Occipital lobe (tissue), 2 donors: ENCODE data around the gene DNASE2B. TPM values are rescaled to one million over a fixed set of nuclear protein-coding genes. Genes with fewer than 3 reads are reported as not detected.

ENCODE experiments used
- DNase-seq: peaks from one replicate; lab custom pipeline; 2025; lab: John Stamatoyannopoulos, UW
- total RNA-seq: library from RNA; depleted of rRNA; stranded (reverse); fragments of >200 nt; gene quantifications from one replicate; pipeline ENCODE4 v1.2.3, GENCODE V29; 2014

DNASE2B gene
- total RNA-seq, 1 donor from 2014 or later = 0.16 TPM

DNA sequence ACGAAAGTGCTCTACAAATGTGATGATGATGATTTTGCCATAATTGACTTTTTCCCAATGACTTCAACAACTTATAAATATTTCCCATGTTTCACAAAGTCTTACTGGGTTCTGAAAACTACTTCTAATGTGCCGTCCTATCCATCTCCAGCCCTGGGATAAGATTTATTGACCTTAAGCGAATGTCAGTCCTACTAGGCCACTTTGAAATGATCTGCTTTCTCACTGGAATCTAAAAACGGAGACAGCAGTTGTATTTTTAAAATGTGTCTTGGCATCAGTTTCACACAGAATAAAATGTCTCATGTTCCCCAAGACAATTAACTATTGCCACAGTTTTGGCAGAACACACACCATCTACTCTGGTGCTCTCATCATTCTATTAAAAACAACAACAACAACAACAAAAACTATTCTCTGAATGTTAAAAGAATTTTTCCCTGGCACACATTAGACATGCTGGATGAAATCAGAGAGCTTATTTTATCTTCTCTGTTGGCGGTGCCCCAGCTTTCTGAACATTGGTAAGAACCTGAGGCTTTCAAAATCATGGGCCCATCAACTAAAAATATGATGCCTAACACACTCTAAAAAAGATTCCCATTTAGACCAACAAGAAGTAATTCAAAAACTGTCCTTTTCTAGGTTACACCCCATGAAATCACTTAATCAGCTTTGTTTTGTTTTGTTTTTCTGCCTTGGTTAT, 23.1 kb upstream of the DNASE2B start:
- no peak for DNase-seq

DNA sequence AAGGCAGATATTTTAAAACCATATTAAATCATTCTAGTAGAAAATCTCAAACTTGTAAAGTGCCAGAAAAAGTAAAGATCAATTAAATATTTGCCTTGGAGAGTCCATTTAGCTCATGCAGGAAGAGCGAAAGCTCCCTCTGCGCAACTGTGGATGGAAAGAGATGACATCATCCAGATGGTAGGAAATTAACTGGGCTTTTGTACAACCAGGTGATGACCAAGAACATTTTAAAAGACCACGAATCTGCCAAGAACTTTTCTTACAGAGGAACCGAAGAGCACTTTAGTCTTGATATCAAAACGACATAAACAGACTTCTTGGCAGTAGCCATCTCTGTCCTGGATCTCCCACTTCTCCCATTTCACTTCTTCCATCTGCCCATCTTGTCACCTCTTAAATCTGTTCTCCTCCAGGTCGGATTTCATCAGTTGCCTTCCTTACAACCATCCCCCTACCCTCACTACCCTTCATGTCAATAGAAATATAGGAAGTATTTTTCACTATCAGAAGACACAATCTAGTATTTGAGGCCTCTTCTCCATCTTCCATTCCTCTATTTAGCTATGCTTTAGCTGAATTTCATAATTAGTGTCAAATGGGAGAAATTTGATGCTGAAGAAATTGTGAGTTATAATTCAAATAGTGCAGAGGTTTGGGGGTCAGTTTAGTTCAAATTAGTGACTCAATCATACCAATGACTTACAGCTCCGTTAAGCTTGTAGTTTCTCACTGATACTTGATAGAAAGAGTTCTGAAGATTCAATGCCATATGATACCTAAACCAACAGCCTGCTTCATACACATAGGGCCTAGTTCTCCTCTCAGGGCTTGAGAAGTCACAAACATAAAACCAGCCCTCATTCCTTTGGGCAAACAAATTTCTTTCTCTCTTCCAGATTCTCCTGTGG, 22.0 kb upstream of the DNASE2B start:
- DNase-seq = no peak

DNA sequence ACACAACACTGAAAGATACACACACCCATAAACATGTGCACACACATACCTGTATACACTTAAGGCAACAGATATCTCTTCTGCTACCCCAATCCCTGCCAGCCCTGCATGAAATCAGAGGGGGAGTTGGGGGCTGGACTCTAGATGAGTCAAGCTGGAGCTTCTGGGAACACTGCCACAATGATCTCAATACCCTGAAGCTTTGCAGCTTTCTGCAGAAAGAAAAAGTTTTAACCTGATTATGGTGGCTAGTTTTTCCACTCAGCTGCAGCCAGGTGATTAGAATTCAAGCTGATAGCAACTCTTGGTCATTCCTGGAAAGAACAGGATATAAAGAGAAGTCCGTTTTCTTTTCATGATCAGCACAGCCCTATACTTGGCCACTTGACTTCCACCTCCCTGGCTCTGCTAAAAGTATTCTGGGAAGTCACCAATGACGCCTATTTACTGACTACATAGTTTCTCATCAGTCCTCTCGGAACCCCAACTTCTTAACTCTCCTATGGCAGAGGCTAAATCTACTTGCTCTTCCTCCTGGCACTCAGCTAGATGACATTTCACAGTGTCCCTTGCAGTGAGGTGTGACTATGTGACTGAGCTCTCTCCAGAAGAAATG, 20.7 kb upstream of the DNASE2B start:
- peak; percentile 28 for DNase-seq

DNA sequence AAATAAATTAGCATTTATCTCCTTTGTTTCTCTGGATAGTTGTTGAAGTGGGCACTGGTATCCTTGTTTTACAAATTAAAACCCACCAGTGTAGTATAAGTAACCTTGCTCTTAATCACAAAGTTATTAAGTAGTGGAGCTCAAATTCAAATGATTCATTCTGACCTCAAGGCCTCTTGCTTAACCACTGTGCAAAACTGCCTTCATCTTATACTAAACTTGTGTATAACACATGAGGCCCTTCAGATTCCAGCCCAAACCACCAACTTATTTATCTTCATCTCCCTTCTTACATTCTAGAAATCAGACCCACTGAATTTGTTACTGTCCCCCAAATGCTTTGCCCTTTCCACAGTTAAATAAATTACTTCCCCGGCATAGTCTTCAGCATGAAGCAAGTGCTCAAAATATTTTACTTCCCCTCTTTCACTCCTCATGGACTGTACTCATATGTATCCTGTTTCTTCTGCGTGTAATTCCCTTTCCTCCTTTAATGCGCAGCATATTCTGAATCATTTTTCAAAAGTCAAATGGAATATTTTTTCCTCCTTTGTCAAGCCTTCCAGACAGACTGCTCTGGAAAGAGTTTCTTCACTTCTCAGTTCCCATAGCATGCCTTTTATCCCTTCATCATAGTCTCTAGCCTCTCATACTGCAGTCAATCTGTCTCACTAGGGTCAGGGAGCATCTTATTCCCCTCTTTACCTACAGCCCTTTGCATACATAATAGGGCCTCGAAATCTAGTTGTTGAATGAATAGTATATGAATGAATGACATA, 19.0 kb upstream of the DNASE2B start:
- no peak for DNase-seq

DNA sequence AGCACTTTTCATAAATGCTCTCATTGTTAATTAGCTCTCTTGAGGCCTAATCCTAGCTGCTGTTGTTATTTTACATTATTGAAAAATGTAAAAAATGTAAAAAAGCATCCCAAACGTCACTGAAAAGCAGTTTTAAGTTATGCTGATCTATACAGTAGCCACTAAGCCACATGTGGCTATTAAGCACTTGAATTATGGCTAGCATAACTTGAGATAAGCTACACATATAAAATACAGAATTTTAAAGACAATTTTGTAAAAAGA, 18.4 kb upstream of the DNASE2B start:
- DNase-seq = no peak

DNA sequence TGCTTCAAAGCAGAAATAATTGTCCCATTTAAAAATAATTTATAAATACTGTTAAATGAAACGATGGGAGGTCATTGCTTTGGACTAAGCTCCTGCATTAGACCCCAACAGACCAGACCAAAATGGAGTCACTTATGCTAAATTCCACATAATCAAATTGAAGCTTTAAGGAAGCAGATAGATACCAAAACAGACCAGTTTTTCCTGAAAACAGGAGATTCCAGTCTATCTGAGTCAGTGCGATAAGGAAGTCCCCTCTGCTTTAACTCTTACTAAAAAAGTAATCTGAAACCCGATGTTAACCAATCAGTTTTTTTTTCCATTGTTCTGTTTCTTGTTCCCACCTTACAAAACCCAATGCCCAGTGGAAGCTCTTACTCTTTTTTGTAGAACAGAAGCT, 16.2 kb upstream of the DNASE2B start:
- no peak for DNase-seq

DNA sequence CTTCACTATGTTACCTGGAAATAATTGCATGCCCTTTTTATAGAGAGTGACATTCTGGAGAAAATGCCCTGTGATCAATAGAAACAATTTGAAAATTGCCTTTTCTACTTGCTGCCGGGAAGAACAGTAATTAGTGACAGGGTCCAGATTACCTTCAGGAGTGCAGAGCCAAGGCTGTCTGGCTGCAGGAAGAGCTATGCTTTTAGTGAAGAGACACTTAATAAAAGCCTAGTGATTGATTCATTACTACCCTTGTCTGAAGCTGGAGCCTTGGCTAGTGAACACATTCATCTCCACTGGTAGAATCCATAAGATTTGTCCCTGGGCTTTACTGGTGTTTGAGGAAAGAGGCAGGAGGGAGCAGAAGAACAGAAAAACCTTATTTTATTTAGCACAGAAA, 12.9 kb upstream of the DNASE2B start:
- DNase-seq = no peak

DNA sequence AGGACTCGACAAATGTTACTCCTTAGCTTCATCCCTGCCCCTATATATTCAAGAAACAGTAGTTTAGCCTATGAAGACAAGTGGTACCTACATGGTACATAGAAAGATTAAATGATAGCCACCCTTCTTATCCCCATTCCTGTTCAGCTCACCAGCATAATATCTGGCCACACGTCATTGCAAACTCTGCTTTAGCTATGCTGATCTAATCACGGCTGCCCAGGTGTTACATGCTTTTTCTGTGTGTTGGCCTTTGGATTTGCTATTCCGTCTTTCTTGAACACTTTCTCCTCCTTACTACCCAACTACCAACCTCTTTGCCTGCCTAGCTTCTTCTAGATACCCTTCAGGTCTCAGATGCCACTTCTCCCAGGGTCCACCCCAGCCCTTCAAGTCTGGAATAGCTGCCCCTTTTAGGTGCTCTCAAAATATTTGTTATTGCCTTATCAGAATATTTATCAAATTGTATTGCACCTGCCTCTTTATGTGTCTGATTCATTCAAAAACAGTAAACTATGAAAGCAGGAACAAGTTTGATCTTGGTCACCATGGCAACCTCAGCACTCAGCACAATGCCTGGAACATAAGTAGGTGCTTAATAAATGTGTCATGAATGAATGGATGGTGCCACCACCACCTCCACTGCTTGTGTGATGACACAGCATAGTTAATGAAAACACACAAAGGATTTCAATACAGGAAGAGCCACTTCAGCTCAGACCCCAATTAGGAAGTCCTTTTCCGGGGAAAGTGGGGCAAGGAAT, 11.4 kb upstream of the DNASE2B start:
- DNase-seq = no peak

DNA sequence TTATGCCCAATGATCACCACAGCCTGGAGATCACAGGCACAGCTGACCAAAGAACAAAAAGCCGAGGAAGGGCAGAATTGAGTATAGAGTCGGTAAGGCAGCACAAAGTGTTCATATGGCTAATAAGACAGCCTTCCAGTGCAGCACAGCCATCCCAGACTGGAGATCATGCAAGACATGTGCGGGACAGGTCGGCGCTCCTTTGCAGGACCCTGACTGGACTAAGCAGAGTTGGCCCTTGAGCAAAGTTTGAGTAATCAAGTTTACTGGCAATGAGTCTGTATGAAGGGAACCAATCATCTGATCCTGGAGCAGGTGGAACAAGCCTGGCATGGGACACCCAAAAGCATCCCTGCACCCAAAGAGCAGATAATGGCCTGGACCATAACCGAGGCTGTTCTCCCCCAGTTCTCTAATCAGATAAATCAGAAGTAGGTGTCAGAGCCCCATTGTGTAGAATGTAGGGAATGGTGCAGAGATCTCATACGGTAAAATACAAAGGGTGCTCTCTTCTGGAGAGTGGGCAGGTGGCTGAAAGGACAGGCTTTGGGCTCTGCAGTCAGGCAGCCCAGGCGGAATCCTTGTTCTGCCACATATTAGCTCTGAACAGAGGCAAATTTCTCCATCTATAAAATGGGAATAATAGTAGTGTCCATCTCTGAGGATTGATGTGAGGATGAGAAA, 10.7 kb upstream of the DNASE2B start:
- no peak for DNase-seq

DNA sequence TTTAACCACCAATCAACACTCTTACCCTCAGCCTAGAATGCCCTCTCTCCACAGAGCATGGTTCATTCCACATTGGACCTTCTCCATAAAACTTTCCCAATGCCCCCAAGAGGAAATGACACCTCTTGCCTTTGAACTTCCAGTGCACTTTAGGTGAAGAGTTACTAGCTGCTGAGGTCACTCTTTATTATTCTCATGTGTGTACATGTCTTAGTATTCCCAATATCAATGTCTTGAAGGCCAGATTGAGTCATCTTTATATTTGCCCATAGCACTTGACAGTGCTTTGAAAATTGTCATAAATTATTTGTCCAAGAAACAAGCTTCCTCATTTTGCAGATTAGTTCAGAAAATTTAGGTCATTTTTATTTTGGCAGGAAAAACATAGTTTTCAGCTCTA, 8.1 kb upstream of the DNASE2B start:
- DNase-seq = no peak

DNA sequence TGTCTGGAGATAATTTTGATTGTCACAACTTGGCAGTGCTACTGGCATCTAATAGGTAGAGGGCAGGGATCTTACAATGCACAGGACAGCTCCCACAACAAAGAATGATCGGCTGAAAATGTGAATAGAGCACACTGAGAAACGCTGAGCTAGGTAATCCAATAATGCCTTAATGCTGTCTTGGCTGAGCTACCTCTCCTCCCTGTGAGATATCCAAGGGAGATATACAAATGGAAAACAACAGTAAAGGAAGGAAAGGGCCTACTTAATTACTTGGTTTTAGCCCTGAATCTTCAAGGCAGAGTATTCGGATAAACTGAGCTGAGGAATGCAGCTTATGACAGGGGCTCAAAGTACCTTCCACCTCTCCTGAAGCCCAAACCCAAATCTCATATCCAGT, 2.9 kb downstream of the DNASE2B start:
- no peak for DNase-seq

DNA sequence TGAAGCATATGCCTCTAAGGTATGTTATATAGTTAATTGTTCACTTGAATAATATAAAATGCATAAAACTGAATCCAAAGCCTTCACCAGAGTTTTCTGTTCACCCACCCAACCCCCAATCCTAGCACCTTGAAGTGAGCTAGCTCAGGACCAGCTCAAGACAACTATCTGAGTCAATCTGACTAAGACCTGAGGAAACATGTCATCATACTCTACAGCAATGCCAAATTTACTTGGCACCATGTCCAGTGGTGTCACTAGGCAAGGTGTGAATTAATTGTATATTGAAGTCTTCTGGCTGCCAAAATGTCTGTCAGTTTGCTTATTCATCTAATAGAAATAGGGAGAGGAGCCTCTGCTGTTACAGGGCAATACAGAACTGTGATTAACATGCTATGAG, 3.8 kb downstream of the DNASE2B start:
- no peak for DNase-seq

DNA sequence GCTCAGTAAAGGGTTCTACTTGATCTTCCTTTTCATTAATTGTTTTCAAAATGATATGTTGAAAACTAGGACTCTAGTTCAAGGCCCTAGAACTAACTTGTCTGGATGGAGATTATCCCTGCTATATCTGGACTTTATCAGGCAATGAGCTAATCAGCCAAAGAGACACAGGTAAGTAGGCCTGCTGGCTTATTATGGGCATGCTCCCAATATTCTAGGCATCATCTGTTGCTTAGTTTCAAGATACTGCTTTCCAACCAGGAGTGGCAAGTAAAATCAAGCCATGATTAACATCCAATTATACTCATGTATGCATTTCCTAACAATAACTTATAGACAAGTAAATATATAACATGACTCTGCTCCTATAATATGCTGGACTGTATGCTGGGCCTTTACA, 4.2 kb downstream of the DNASE2B start:
- no peak for DNase-seq

DNA sequence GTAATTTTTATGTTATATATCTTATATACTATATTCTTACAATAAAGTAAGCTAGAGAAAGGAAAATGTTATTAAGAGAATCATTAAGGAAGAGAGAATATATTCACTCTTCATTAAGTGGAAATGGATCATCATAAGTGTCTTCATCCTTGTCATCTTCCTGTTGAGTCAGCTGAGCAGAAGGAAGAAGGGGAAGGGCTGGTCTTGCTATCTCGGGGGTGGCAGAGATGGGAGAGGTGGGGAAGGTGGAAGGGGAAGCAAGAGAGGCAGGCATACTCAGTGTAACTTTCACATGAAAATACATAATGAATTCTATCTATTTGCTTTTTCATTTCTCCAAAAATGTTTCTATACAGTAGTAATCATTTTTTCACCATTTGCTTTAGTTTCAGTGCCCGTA, 5.1 kb downstream of the DNASE2B start:
- DNase-seq = no peak

DNA sequence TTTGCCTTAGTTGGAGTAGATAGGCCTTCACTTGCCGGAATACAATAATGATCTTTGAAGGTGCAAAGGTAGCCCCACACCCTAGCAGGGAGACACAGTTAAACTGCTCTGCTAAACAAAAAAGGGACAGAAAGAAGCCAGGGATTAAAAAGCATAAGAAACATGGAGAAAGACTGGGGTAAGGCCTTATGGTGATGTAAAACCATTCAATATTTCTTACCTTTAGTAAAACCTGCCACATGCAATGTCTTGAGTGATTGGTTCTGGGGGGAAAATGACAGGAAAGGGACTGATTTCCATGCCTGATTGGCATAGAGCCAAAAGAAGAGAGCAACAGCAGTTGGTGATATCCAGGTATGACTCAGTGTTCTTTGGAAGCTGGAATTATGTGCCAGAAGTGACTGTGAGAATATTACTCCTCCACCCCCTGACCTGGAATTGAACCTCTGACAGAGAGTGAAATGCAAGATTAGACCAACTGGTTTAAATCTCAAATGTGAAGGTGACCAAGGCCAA, 8.1 kb downstream of the DNASE2B start:
- DNase-seq = no peak

DNA sequence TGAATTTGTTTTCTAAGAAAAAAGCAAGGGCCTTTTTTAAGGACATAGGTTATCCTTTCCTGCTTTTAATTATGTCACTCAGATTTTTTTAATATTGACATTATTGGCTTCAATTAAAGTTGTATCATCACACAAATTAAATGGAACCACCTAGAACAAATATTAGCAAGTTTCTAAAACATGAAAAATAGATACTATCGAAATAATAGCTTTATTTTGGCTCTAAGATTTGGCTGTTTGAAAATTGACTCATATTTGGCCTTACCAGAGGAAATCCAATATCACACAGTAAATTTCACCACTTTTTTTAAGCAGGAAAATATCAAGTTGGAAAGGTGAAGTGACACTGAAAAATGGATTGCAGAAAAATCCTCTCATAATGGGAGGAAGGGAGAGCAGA, 9.2 kb downstream of the DNASE2B start:
- DNase-seq = no peak

DNA sequence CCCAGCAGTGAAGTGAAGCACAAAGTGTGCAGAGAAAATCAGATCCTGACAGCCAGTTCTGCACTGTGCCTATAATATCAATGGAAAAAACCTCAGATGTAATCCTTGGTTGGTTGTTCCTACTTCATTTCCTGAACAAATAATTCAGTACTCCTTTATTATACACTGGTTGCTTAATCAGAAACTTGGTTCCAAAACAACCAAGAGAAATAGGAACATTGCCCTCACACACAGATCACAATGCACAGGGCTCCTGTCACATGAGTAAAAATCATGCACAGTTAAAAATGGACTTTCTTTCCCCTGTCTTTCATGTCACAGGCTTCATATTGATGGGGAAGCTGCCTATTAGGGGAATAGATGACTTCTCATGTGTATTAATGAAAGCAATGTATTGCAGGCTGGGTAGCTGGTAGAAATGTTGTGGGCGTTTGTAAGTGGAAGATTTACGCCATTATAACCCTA, 9.7 kb downstream of the DNASE2B start:
- no peak for DNase-seq

DNA sequence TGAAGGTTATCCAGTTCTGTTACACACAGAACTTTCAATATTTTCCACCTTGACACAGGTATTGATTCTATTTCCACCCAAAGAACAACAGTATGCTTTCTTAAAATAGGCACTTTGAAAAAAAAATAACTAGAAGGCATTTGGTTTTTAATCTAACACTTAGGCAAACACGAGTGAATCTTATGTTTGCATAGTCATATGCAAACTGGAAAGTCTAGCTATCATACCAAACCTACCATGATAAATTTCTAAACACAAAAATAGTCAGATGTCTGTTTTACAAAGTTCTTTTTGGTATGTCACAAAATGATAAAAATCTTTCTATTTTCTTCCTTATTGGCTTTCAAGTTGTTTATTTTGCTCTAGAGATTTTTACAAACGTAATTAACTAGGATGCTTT, 11.6 kb downstream of the DNASE2B start:
- no peak for DNase-seq

DNA sequence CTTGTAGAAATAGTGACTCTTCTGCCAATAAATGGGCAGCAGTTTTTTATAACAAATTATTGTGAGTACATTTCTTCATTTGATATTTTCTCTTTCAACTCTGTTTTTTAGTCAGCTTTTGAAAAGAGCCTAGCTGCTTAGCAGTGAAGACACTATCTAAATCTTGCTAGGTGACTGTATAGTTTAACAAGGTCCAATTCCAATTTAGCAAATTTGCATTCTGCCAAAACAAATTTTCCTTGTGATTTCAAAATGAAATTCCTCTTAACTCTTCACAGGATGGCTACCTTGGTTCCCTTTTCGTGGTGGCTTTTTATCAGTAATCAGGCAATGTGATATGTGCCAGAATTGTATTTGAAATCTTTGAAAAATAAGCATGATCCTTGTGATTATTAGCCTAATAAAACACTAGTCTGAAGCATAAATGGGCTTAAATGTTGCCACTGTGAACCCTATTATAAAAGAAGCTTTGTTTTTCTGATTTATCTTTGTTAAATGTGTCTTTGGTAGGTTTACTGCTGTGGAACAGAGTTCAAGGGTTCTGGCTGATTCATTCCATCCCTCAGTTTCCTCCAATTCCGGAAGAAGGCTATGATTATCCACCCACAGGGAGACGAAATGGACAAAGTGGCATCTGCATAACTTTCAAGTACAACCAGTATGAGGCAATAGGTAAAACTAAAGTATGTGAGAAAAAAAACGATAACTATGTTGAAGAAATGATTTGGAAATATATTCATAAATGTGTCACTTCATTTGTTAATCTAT, 12.2 kb downstream of the DNASE2B start:
- no peak for DNase-seq
